GM19351 (cell line): ENCODE measurements around the gene DHX8.
"Not testable (repeated sequence)": the region's sequence is repeated elsewhere in the genome, so short reads cannot be mapped to it uniquely, and the experiment has no call there.

Experiments
- ATAC-seq: cut with Tn5 transposase; IDR thresholded peaks from one replicate; pipeline ENCODE4 v1.9.1; 2021; ENCODE audit warnings: mild to moderate bottlenecking, moderate library complexity; ENCODE audit not compliant: unreplicated experiment

The DHX8 gene

DNA sequence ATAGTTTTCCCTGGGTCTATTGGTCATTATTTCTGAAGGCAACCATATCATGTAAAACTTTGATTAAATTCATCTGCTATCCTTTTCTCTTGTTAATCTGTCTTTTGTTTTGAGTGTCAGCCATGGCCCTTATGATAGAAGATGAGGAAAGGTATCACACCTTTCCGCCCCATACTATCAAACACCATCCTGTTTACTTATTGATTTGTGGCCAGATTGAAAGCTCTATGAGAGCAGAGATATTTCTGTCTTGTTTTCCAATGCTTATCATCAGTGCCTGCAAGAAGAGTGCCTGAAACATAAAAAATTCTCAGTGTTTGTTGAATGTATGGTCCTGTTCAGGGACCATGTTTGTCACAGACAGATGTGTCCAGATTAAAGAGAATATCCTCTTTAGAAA, 22.6 kb upstream of the DHX8 start:
- no peak for ATAC-seq

DNA sequence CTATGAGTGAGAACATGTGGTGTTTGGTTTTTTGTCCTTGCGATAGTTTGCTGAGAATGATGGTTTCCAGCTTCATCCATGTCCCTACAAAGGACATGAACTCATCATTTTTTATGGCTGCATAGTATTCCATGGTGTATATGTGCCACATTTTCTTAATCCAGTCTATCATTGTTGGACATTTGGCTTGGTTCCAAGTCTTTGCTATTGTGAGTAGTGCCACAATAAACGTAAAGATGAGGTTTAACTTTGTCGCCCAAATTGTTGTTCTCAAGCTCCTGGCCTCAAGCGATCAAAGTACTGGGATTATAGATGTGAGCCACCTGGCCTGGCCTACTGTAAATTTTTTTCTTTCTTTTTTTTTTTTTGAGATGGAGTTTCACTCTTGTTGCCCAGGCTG, 21.2 kb upstream of the DHX8 start:
- ATAC-seq = not testable (repeated sequence)

DNA sequence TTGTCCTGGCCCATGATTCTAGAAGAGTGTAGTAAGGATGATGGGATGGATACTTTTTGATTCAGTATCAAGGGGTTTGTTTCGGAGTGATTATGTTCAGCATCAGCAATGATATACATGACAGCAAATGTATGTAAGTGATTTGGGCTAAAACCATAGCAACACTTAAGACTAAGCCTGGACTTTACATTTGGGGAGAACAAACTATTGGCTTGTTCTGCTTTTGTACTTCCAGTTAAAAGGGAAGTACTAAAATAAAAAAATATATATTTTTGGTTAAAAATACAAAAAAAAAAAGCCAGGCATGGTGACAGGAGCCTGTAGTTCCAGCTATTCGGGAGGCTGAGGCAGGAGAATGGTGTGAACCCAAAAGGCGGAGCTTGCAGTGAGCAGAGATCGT, 20.5 kb upstream of the DHX8 start:
- no peak for ATAC-seq

DNA sequence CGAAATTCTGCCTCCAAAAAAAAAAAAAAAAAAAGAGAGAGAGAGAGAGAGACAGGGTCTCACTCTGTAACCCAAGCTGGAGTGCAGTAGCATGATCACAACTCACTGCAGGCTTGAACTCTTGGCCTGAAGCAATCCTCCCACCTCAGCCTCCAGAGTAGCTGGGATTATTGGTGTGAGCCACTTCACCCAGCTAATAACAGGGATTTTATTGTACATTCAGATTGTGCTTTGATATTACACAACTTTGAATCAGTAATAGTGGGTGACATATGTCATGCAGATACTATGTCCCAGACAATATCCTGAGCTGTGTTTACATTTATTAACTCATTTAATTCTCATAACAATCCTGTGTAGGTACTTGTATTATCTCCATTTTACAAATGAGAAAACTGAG, 19.7 kb upstream of the DHX8 start:
- ATAC-seq = no peak

DNA sequence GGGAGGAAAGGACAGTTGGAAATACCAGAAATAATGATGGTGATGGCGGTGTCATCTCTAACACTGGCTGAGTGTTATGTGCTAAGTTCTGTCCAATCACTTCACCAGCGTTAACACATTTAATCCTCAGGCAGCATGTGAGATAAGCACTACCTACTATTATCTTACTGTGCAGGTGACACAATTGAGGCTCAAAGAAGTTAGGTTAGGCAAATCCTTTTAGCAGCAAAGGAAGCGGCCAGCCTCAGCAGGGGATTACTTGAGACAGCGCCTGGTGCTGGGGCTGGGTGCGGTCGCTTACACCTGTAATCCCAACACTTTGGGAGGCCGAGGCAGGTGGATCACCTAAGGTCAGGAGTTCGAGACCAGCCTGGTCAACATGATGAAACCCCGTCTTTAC, 18.7 kb upstream of the DHX8 start:
- no peak for ATAC-seq

DNA sequence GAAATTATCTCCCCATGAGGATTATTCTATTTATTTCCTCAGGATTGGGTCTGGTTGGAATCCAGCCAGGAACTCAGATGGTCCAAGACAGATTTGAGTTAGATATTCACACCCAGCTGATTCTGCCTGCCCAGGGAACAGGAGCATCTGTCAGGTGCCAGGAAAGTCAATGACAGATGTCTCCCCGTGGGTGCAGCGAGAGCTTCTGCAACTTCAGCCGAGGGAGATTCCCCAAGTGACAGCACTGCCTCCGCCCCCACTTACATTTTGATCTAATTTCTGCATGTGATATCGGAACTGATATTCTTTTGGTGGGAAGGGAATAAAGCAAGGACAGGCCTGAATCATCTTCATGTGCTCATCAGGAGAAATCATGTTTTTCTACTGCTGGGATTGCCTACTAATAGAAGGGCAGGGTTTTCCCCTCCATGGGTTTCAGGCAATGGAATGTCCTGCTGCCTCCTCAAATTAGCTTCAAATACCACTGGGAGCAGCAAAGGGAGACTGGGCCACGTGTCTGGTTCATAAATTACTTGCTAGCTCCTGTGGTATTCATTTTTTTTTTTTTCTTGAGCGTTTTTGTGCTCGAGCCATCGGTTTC, 15.7 kb upstream of the DHX8 start:
- ATAC-seq = no peak

DNA sequence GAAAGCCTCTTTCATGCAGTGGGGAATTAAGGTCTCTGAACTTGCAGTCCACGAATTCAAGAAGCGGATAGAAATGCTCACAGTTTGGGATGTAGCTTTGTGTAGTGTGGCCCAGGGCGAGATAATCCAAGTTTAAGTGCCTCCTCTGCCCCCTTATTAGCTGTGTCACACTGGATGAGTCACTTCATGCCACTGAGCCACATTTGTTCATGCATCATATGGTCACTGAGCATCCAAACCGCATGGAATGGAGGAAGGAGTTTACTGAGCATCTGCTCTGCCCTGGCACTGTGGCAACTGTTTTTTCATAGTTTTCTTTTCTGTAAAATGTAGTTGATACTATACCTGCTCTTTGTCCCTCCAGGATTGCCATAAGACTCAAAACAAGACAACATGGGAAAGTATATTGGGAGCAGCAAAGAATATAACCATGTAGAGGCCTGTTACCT, 15.1 kb upstream of the DHX8 start:
- ATAC-seq = no peak

DNA sequence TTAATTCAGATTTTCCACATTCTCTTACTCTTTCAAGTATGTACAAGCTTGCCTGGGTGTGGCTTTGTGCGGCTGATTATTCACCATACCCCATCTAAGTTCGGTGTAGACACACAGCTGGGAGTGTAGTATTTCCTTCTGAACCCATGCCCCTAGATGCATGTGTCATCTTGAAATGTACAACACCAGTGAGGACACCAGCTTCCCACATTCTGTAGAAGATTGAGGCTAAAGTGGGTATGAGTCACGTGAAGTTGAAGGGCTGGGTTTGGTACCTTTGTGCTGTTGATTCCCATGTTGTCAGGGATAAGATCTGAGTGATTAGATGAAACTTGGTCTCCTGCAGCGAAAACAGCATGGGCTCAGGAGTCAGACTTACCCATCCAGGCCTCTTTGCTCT, 14.6 kb upstream of the DHX8 start:
- no peak for ATAC-seq

DNA sequence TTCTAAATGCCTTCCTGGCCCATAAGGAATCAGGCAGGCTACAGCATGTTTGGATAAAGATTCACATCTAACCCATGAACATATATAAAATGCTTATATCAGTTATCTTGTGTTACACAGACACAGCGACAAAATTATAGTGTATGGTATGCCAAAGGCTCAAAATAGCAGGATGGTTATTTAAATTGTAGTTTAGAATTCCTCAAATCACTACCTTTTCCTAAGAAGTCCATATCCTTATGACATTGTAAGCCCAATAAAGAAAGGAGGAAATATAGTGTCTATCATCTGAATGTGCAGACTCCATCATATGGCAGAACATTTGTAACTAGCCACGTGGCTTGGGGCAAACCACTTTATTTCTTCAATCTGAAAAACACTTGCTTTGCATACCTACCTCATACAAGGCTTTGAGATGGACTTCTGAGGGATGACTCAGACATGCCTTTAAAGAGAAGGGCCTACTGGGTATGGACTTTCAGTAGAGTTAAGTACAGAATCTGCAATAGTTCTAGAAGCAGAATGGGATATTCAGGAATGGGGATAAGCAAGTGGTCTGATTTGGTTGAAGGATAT, 12.1 kb upstream of the DHX8 start:
- no peak for ATAC-seq

DNA sequence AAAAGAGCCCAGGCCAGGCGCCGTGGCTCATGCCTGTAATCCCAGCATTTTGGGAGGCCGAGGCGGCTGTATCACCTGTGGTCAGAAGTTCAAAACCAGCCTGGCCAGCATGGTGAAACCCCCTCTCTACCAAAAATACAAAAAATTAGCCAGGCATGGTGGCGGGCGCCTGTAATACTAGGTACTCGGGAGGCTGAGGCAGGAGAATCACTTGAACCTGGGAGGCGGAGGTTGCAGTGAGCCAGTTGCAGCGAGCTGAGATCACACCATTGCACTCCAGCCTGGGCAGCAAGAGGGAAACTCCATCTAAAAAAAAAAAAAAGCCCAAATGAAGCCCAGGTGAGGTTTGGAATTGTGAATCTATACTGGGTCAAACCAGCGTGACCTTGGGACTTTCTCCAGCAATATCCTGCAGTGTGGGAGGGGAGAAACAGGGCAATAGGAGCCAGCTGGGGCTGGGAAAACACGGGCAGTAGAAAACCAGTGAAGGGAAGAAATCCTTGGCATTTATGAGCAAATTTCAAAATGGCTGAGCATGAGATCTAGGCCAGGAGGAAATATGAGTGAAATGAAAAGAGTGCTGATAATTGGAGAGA, 8.2 kb upstream of the DHX8 start:
- no peak for ATAC-seq

DNA sequence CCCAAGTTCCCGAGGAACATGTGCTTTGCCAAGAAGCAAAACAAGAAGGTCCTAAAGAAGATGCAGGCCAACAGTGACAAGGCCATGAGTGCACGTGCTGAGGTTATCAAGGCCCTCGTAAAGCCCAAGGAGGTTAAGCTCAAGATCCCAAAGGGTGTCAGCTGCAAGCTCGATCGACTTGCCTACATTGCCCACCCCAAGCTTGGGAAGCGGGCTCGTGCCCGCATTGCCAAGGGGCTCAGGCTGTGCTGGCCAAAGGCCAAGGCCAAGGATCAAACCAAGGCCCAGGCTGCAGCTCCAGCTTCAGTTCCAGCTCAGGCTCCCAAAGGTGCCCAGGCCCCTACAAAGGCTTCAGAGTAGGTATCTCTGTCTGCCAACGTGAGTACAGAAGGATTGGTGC, 7.5 kb upstream of the DHX8 start:
- not testable (repeated sequence) for ATAC-seq

DNA sequence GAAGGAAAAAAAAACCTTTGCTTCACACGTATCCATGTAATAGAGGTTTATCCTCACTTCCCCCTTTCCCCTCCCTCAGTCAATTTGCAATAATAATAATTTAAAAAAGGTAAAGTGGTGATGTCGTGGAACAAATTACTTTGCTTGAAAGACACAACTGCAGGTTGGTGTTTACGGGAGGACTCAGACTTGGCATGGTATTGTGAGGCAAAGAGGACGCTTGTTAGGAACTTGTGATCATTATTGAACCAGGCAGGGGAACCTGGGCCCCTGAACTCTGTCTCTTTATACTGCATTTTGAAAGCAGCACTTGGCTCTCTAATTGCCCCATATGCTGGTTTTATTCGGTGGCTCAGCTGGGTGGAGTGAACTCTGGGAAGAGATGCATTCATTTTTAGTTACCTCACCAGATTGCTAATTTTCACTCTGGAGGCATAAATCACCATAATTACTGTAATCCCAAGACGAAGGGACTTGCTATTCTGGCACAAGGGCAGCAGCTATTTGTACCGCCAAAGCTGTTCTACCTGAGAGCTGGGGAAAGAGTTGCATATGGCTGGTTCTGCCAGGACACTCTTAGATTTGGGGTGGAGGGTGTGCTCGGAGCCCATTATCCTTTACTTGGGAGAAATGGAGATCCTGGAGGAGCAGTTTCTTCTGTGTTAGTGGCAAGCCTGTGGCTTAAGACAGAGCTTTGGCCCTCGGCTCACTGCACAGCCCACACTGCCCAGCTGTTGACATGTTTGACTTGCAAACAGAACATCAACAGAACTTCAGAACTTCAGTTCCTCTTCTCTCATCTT, 5.7 kb upstream of the DHX8 start:
- ATAC-seq = no peak

DNA sequence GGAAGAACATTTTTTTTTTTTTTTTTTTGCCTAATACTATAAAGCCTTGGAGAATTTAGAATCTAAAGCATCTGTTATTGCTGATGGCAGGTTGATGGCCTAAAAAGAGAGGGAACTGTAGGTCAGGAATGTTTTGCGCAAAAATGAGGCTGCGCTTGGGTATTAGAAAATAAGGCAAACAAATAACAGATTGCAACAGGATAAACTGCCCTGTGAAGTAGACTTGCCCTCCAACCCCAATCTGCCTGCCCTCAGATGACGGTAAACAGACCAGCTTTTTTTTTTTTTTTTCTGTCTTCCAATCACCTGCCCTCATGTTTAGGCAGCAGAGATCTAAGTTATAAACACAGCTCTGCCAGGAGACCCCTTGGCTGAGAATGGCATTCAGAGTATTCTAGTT, 3.8 kb upstream of the DHX8 start:
- ATAC-seq = no peak

DNA sequence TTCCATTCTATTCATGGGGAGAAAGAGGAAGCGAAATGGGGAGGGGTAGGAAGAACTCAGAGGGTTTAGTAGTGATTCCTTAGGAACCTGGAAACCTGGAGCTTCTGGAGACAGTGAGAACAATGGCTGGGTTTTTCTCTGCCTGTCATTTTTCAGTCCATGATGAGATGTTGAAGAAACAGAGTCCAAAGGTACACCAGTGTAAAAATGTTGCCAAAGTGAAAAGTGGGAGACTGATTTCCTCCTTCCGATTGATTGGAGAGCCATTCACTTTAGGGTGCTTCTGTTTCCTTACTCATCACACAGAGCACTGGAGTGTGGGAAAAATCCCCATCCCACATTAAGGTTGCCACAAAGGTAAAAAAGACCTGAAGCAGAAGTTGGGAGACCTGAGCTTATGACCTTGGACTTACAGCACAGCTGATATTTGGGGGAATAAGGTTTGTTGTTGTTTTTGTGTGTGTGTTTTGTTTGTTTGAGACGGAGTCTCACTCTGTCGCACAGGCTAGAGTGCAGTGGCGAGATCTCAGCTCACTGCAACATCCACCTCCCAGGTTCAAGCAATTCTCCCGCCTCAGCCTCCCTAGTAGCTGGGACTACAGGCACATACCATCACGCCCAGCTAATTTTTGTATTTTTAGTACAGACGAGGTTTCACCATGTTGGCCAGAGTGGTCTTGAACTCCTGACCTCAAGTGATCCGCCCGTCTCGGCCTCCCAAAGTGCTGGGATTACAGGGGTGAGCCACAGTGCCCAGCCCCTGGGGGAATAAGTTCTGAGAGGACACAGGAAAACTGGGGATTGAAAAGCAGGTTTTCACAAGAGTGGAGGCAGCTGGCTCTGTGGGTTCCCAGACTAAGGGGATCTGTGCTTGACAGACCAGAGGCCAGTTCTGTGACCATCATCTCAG, 1.4 kb upstream of the DHX8 start:
- ATAC-seq = no peak

DNA sequence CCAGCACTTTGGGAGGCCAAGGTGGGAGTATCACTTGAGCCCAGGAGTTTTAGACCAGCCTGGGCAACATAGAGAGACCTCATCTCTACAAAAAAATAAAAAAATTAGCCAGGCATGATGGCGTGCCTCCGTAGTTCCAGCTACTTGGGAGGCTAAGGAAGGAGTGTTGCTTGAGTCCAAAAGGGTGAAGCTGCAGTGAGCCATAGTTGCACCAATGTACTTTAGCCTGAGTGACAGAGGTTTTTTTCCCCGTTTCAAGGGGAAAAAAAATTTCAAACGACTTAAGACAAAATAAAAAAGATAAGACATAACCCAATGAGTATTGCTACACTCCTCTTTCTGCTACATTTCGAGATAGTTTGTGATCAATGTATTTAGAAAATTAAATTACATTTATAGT, 6.8 kb downstream of the DHX8 start:
- no peak for ATAC-seq

DNA sequence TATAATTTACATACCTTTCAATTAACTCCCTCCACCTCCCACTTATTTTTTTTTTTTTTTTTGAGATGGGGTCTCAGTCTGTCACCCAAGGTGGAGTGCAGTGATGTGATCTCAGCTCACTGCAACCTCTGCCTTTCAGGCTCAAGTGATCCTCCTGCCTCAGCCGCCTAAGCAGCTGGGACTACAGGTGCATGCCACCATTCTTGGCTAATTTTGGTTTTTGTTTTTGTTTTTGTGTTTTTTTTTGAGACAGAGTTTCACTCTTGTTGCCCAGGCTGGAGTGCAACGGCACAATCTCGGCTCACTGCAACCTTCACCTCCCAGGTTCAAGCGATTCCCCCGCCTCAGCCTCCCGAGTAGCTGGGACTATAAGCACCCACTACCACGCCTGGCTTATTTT, 25.7 kb downstream of the DHX8 start:
- not testable (repeated sequence) for ATAC-seq

DNA sequence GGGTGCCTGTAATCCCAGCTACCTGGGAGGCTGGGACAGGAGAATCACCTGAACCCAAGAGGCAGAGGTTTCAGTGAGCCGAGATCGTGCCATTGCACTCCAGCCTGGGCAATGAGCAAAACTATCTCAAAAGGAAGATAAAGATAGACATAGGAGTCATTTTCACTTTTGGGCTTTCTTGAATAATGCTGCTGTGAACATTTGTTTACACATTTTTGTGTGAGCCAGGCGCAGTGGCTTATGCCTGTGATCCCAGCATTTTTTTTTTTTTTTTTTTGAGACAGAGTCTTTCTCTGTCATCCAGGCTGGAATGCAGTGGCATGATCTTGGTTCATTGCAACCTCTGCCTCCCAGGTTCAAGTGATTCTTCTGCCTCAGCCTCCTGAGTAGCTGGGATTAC, 27.4 kb downstream of the DHX8 start:
- not testable (repeated sequence) for ATAC-seq

DNA sequence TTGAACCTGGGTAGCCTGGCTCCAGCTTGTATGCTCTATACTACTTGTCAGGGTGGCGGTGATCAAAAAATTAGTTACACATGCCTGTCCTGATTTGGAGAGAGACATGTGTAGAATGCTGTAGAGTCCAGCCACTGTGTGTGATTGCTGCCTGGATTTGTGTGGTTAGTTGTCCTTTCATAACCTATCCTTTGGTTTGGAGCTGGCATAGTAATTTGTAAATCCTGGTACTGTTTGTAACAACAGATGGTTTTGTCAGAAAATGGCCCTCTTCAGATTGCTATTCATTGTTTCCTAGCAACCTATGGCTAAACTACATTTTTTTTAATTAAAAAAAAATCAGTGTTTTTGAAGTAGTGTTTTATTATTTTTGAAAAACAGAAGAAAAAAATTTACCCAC, 31.9 kb downstream of the DHX8 start:
- no peak for ATAC-seq

DNA sequence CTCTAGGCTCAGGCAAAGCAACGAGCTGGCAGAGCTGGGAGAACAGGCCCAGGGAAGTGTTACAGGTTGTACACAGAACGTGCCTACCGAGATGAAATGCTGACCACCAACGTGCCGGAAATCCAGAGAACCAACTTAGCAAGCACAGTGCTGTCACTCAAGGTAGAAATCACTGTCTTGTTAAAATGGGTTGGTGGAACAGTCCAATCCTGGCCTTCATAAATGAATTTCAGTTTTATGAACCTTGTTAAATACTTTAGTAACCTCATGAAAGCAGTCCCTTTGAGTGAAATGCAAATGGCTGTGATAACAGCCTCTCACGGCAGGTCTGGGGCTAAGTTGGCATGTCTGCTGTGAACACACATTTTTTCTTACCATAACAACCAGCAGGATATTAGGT, 33.4 kb downstream of the DHX8 start:
- no peak for ATAC-seq

DNA sequence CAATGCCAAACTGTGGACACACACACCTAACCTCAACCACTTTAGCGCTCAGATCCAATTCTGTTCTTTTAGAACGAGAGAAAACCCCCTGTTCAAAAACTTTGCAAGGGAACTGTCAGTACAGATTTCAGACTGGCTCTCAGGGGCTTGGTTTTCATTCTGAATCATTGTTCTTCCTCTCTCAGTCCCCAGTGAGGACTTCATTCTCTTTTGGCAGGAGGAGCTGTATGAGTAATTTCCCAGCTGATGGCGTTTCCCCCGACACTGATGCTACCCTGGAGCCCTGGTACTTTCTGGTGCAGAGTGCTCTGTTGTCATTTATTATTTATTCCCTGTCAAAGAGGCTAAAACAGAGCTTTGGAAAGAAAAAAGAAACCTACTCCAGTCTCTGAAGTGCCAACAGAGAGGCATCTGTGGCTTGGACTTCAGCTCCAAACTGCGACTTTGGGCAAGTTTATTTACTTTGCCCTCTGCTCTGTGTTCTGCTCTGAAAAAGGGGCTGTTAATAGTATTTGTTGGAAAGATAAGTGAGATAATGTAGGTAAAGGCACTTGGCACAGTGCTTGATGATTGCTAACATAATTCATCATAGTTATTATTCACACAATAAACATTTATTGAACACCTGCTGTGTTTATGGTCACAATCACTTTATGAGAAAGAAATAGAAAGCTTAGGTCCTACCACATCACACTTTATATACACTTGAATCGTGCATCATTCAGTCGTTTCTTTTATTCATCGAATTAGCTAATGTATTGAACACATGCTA, 34.0 kb downstream of the DHX8 start:
- ATAC-seq = no peak
